ENCODE measurements around the gene TRPC1.

TRPC1 gene

GRCh38 chr3:142844339-142844977, 120.6 kb downstream of the TRPC1 start:
- no peak for DNase-seq

DNA sequence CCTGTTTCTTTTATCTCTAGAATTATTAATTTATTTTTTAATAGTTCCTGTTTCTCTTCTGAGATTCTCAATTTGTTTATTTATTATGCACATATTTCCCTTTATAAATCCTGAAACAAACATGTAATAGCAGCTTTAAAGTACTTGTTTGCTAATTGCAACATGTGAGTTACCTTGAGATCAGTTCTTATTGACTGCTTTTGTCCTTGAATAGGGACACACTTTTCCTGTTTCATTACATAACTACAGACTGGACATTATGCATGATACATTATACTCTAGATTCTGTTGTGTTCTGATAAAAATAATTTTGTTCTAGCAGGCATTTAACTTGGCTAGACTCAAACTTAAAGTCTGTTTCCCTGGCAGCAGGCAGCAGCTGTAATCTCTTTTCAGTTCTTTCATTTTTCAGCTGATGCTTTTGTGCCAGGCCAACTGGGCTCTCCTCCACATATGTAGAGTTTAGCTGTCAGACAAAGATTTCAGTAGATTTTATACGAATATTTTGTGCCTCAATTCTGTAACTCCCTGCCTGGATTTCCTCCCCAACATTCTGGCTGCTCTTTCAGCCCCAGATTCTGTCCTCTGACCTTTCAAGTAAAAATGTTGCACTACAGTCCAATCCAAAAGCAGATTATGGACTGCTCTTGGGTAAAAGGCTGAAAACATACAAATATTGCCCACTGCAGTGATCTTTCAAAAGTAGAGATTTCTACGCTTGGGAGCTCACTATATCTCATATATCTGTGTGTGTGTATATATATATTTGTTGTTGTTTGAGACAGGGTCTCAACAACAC, 123.1 kb downstream of the TRPC1 start:
- no peak for DNase-seq

DNA sequence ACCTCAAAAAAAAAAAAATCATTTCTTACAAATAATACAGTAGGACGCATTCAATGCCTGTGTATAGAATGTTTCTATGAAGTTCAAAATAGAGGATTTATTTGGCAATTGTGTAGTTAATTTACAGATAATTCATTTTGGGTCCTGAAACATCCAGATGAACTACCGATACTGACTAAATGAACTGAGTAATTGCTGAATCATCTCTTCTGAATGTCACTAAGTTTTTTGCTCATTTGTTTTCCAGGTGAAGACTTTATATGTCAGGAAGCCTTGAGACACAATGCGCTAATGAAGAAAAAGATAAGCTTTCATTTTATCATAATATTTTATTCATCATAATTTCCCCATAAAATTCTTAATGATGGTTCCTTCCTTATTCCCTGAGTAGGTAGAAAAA, 125.3 kb downstream of the TRPC1 start:
- no peak for DNase-seq

- DNase-seq = no peak
These were observed 126.7 kb downstream of the TRPC1 start for GRCh38 chr3:142850395-142851023.

GRCh38 chr3:142852009-142852408, 128.2 kb downstream of the TRPC1 start:
- DNase-seq = no peak

- DNase-seq = no peak
These were observed 129.7 kb downstream of the TRPC1 start for GRCh38 chr3:142853270-142854168.

- DNase-seq = no peak
These were observed 133.2 kb downstream of the TRPC1 start for GRCh38 chr3:142857056-142857455.
